Subcutaneous adipose tissue (tissue), 4 donors: ENCODE measurements around the gene LLCFC1. TPM values are rescaled to one million over a fixed set of nuclear protein-coding genes. Genes with fewer than 3 reads are reported as not detected.

ENCODE experiments used
- total RNA-seq, 4 donors: library from RNA; depleted of rRNA; stranded (reverse); fragments of >200 nt; gene quantifications; one replicate each; pipeline ENCODE4 v1.1.0, GENCODE V29; 2016
- TF ChIP-seq, protein P1 (sequence below): fragments of 450-650 bp; IDR thresholded peaks from one replicate; pipeline ENCODE4 v1.5.1; 2016; ENCODE audit warnings: low read depth, mild to moderate bottlenecking, control low read depth, antibody characterized with exemption, moderate library complexity

Gene LLCFC1
- total RNA-seq, 4 donors from 2014 or later: not detected

DNA sequence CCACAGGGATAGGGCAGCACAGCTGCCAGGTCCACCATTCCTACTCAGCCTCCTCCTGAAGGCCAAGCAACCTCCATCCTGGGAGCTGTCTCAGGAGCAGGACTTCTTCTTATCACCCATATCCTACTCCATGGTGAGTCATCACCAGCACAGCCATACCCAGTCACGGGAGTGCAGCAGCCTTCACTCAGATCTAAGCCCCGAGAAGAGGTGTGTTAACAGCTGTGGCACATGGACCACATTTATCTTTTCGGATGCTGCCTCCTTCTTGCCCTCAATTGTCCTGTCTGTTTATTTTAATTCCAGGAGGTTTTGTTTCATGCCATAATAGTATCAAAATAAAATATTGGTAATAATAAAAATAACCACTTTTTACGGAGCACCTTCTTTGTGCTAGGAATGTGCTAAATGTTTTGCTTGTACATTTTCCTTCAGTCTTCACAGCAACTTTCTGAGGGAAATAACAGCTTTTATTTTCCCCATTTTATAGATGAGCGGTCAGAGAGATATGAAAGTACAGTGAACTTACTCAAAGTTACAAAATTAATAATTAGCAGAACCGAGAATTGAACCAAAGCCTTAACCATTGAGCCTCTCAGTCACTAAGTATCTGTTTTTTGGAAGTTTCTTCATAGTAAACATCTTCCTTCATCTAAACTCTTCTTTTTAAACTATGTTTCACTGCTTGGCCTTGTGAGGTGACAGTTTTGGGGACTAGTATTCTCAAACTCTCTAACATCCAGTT, 25.4 kb downstream of the LLCFC1 start:
- TF ChIP-seq, protein P1, sequence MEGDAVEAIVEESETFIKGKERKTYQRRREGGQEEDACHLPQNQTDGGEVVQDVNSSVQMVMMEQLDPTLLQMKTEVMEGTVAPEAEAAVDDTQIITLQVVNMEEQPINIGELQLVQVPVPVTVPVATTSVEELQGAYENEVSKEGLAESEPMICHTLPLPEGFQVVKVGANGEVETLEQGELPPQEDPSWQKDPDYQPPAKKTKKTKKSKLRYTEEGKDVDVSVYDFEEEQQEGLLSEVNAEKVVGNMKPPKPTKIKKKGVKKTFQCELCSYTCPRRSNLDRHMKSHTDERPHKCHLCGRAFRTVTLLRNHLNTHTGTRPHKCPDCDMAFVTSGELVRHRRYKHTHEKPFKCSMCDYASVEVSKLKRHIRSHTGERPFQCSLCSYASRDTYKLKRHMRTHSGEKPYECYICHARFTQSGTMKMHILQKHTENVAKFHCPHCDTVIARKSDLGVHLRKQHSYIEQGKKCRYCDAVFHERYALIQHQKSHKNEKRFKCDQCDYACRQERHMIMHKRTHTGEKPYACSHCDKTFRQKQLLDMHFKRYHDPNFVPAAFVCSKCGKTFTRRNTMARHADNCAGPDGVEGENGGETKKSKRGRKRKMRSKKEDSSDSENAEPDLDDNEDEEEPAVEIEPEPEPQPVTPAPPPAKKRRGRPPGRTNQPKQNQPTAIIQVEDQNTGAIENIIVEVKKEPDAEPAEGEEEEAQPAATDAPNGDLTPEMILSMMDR: no peak

DNA sequence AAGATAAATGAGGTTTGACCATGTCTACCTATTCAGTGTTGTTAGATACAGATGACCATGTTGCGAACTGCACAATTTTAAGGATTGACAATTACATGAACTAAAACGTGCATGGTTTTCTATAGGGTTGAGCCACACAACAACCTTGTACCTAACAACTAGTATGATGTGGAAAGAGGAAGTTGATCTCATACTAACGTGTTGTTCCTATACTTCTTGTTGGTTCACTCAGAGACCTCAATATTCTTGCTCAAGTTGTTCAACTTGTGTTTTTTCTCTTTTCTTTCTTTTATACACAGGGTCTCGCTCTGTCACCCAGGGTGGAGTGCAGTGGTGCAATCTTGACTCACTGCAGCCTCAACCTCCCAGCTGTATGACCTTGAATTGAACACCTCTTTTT, 28.9 kb downstream of the LLCFC1 start:
- TF ChIP-seq, protein P1: no peak

DNA sequence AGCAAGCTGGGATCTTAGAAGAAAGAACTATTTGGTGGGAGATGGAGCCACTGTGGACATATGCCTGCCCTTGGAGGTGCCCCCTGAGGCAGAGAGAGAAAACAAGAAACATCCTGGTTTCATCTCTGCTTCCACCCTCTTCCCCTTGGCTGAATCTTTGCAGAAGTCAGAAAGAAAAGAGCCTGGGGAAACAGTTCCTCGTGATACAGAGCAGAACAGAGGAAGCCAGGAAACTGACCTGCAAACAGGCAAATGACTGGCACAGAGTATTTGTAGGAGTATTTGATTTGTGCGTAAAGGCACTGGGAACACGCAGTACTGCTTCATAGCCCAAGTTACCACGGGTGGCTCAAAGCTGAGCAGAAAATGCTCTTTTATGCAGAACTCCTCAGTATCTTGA, 29.9 kb downstream of the LLCFC1 start:
- TF ChIP-seq, protein P1: no peak

DNA sequence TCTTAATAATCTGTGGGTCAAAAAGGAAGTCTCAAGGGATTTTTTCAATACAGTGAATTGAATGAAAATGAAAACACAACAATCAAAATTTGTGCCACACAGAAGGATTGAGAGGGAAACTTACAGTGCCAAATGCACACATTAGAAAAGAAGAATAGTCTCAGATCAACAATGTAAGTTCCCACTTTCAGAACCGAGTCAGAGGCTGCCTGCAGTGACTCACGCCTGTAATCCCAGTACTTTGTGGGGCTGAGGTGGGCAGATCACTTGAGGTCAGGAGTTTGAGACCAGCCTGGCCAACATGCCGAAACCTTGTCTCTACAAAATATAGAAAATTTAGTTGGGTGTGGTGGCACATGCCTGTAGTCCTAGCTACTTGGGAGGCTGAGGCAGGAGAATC, 35.3 kb downstream of the LLCFC1 start:
- TF ChIP-seq, protein P1: no peak

DNA sequence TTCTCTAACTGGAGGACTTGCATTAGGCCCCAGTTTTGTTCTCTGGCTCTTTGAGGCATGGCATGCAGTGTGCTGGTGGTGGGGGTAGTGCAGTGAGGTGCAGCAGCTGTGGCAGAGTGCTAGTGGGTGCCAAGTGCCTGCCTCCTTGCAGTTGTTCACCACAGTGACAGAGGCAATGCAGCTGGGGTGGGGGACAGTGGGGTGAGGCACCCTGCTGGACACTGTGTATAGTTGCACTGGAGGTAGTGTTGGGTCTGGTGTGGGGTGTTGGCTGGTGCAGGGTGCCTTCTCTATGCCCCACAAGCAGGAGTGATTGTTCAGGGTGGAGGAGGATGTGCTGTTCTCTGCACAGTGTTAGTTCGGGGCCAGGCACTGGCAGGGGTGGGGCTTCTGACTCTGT, 44.5 kb downstream of the LLCFC1 start:
- TF ChIP-seq, protein P1: no peak

DNA sequence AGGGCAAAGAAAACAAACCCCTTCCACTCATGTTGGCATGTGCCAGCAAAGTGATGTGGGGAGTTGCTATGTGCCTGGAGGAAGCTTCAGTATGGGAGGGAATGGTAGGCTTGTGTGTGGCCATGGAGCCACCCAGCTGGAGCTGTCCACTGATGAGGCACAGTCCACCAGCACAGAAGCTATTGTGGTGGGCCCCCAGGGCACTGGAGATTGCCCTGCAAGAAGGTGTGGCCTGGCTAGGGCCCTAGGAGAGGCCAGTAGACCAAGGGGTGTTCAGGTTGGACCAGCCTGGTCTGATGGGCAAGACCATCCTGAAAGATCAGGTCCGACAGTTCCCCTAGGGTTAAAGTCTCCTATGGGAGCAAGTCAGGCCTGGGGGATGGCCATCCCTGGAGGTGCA, 45.0 kb downstream of the LLCFC1 start:
- TF ChIP-seq, protein P1: no peak

Other genes with a start within 250 kb of the LLCFC1 start
- gene PRSS1, start 190.0 kb upstream of the LLCFC1 start, total RNA-seq: not detected
- gene PRSS2, start 168.5 kb upstream of the LLCFC1 start, total RNA-seq: not detected
- 10 to 100 TPM in 3 of 4 donors, 1 to 10 TPM in 1; 5.1 to 20.3 (median 15.5) TPM for gene EPHB6, start 84.4 kb upstream of the LLCFC1 start, total RNA-seq
- gene TRPV6, start 53.7 kb upstream of the LLCFC1 start, total RNA-seq: under 1 TPM in 1 of 4 donors, not detected in 3; under 0.01 TPM
- gene TRPV5, start 5.7 kb upstream of the LLCFC1 start, total RNA-seq: not detected
- gene KEL, start 22.9 kb downstream of the LLCFC1 start, total RNA-seq: under 1 TPM in 2 of 4 donors, not detected in 2; 0.51 to 0.88 TPM
- gene OR9A2, start 87.6 kb downstream of the LLCFC1 start, total RNA-seq: not detected
- not detected for gene OR6V1, start 112.9 kb downstream of the LLCFC1 start, total RNA-seq
- not detected for gene PIP, start 192.6 kb downstream of the LLCFC1 start, total RNA-seq
- not detected for gene TAS2R39, start 243.9 kb downstream of the LLCFC1 start, total RNA-seq